ENCODE measurements around the gene GPD1L.
"Not testable (repeated sequence)": the region's sequence is repeated elsewhere in the genome, so short reads cannot be mapped to it uniquely, and the experiment has no call there.

The GPD1L gene

DNA sequence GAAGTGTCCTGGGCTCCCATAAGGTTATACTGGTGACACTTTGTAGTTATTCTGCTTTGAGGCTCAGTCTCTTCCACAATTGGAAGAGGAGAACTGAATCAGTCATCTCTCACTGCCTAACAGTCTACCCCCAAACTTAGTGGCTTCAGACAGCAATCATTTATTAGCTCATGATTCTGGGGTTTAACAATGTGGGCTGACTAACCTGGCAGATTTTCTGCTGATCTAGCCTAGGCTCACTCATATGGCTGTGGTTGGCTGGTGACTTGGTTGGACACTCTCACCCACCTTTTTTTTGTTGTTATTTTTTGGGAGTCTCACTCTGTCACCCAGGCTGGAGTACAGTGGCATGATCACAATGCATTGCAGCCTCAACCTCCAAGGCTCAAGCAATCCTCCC lies 7.1 kb downstream of the GPD1L start (continued):
- TF ChIP-seq, protein P1, sequence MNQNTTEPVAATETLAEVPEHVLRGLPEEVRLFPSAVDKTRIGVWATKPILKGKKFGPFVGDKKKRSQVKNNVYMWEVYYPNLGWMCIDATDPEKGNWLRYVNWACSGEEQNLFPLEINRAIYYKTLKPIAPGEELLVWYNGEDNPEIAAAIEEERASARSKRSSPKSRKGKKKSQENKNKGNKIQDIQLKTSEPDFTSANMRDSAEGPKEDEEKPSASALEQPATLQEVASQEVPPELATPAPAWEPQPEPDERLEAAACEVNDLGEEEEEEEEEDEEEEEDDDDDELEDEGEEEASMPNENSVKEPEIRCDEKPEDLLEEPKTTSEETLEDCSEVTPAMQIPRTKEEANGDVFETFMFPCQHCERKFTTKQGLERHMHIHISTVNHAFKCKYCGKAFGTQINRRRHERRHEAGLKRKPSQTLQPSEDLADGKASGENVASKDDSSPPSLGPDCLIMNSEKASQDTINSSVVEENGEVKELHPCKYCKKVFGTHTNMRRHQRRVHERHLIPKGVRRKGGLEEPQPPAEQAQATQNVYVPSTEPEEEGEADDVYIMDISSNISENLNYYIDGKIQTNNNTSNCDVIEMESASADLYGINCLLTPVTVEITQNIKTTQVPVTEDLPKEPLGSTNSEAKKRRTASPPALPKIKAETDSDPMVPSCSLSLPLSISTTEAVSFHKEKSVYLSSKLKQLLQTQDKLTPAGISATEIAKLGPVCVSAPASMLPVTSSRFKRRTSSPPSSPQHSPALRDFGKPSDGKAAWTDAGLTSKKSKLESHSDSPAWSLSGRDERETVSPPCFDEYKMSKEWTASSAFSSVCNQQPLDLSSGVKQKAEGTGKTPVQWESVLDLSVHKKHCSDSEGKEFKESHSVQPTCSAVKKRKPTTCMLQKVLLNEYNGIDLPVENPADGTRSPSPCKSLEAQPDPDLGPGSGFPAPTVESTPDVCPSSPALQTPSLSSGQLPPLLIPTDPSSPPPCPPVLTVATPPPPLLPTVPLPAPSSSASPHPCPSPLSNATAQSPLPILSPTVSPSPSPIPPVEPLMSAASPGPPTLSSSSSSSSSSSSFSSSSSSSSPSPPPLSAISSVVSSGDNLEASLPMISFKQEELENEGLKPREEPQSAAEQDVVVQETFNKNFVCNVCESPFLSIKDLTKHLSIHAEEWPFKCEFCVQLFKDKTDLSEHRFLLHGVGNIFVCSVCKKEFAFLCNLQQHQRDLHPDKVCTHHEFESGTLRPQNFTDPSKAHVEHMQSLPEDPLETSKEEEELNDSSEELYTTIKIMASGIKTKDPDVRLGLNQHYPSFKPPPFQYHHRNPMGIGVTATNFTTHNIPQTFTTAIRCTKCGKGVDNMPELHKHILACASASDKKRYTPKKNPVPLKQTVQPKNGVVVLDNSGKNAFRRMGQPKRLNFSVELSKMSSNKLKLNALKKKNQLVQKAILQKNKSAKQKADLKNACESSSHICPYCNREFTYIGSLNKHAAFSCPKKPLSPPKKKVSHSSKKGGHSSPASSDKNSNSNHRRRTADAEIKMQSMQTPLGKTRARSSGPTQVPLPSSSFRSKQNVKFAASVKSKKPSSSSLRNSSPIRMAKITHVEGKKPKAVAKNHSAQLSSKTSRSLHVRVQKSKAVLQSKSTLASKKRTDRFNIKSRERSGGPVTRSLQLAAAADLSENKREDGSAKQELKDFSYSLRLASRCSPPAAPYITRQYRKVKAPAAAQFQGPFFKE (tag by site-specific recombination; IDR thresholded peaks at IDR 0.05; ENCODE audit: borderline replicate concordance), result no peak
- TF ChIP-seq ZNF324 (tag by site-specific recombination; IDR thresholded peaks at IDR 0.05), result no peak

DNA sequence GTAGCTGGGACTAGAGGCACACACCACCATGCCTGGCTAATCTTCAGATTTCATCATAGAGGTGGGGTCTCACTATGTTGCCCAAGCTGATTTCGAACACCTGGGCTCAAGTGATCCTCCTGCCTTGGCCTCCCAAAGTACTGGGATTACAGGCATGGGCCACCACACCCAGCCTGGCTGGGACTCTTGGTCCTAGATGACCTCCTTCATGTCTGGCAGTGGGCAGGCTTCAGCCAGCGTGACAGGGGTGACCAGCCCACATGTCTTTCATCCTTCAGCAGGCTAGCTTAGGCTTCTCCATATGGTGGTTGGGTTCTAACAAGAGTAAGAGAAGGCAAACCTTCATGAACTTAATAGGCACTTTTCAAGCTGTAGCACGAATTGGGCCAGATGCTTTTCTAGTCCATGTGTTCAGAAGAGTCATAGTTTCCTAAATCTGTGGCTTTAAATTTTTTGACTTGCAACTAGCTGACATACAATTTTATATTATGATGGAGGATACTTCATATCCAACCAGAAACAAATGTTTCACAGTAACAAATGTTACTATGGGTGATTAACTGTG lies 7.6 kb downstream of the GPD1L start:
- TF ChIP-seq OVOL3 (tag by site-specific recombination; IDR thresholded peaks at IDR 0.05), result no peak
- TF ChIP-seq ZEB2 (tag by site-specific recombination; IDR thresholded peaks at IDR 0.05), result no peak
- TF ChIP-seq, protein P2, sequence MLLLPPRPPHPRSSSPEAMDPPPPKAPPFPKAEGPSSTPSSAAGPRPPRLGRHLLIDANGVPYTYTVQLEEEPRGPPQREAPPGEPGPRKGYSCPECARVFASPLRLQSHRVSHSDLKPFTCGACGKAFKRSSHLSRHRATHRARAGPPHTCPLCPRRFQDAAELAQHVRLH (tag by site-specific recombination; IDR thresholded peaks at IDR 0.05), result no peak
- ChIA-PET POLR2A (no interaction called here), CTCF (no interaction called here)
- Histone ChIP-seq H3K27ac (ENCODE audit: extremely low read depth, low read depth, low read length) (no peak overlapping the region), H3K9me3 (ENCODE audit: control insufficient read depth, insufficient read depth, low read depth, low read length) (no peaks in the 10 kb centered on the region), H3K36me3 (ENCODE audit: control insufficient read depth in 2 of 2, insufficient read depth in 1 of 2, low read length in 2 of 2) (no peaks in the 10 kb centered on the region), H3K4me1 (ENCODE audit: control insufficient read depth, insufficient read depth, low read length) (no peaks in the 10 kb centered on the region), H3K4me3 (ENCODE audit: low read depth, low read length) (no peak overlapping the region)

DNA sequence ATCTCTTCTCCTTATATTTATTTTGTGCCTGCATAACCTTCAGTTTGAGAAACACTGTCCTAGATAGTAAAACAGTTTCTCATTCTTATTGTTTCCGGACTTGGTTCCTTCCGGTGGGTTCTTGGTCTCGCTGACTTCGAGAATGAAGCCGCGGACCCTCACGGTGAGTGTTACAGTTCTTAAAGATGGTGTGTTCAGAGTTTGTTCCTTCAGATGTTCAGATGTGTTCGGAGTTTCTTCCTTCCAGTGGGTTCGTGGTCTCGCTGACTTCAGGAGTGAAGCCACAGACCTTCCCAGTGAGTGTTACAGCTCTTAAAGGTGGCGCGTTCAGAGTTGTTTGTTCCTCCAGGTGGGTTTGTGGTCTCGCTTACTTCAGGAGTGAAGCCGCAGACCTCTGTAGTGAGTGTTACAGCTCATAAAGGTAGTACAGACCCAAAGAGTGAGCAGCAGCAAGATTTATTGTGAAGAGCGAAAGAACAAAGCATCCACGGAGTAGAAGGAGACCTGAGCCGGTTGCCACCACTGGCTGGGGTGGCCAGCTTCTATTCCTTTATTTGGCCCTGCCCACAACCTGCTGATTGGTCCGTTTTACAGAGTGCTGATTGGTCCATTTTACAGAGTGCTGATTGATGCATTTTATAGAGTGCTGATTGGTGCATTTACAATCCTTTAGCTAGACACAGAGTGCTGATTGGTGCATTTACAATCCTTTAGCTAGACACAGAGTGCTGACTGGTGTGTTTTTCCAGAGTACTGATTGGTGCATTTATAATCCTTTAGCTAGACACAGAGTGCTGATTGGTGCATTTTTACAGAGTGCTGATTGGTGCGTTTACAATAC lies 8.3 kb downstream of the GPD1L start:
- H3K27ac ChIP-seq (ENCODE audit: extremely low read depth, low read depth, low read length); POLR2A ChIA-PET; H3K4me1 ChIP-seq (ENCODE audit: control insufficient read depth, insufficient read depth, low read length); CTCF ChIA-PET; H3K4me3 ChIP-seq (ENCODE audit: low read depth, low read length); H3K9me3 ChIP-seq (ENCODE audit: control insufficient read depth, insufficient read depth, low read depth, low read length); H3K36me3 ChIP-seq (ENCODE audit: control insufficient read depth in 2 of 2, insufficient read depth in 1 of 2, low read length in 2 of 2): not testable (repeated sequence)

DNA sequence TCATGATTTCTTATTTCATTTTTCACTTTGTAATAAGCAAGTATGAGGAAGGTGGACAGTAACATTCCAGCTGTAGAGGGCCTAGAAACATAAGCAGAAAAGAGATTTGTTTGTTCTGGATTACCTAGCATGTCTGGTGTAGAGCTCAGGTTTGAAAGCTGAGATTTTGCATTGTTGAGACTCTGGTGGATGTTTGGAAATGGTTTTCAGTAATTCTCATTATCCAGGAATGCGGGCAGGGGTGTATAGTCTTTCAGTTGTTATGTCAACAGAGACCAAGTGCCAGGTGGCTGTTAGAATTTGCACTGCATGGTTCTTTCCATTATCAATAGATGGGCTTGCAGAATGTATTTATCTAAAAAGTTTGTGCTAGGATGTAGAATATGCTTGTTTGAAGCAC lies 10.9 kb downstream of the GPD1L start:
- Histone ChIP-seq H3K4me3 (ENCODE audit: low read depth, low read length) (no peak overlapping the region), H3K9me3 (ENCODE audit: control insufficient read depth, insufficient read depth, low read depth, low read length) (no peaks in the 10 kb centered on the region), H3K36me3 (ENCODE audit: control insufficient read depth in 2 of 2, insufficient read depth in 1 of 2, low read length in 2 of 2) (no peaks in the 10 kb centered on the region), H3K4me1 (ENCODE audit: control insufficient read depth, insufficient read depth, low read length) (no peaks in the 10 kb centered on the region), H3K27ac (ENCODE audit: extremely low read depth, low read depth, low read length) (no peak overlapping the region)
- ChIA-PET POLR2A (no interaction called here), CTCF (interaction anchor here (1.2 kb wide), 1 partner anchor 27 kb away, joined by 4 read pairs; no protein-coding TSS in a partner anchor)
- TF ChIP-seq HOXA7 (CRISPR knock-in tag; IDR thresholded peaks at IDR 0.05; ENCODE audit: borderline replicate concordance) (no peak), ZNF211 (tag by site-specific recombination; IDR thresholded peaks at IDR 0.05; ENCODE audit: low read depth) (no peak), ZNF354C (tag by site-specific recombination; IDR thresholded peaks at IDR 0.05; ENCODE audit: borderline replicate concordance, low read depth) (no peak), ZNF394 (tag by site-specific recombination; IDR thresholded peaks at IDR 0.05; ENCODE audit: borderline replicate concordance) (no peak), EGR2 (tag by site-specific recombination; IDR thresholded peaks at IDR 0.05; ENCODE audit: low read depth) (no peak)
- TF ChIP-seq, protein P3, sequence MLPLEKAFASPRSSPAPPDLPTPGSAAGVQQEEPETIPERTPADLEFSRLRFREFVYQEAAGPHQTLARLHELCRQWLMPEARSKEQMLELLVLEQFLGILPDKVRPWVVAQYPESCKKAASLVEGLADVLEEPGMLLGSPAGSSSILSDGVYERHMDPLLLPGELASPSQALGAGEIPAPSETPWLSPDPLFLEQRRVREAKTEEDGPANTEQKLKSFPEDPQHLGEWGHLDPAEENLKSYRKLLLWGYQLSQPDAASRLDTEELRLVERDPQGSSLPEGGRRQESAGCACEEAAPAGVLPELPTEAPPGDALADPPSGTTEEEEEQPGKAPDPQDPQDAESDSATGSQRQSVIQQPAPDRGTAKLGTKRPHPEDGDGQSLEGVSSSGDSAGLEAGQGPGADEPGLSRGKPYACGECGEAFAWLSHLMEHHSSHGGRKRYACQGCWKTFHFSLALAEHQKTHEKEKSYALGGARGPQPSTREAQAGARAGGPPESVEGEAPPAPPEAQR (tag by site-specific recombination; IDR thresholded peaks at IDR 0.05), result no peak
- TF ChIP-seq, protein P4, sequence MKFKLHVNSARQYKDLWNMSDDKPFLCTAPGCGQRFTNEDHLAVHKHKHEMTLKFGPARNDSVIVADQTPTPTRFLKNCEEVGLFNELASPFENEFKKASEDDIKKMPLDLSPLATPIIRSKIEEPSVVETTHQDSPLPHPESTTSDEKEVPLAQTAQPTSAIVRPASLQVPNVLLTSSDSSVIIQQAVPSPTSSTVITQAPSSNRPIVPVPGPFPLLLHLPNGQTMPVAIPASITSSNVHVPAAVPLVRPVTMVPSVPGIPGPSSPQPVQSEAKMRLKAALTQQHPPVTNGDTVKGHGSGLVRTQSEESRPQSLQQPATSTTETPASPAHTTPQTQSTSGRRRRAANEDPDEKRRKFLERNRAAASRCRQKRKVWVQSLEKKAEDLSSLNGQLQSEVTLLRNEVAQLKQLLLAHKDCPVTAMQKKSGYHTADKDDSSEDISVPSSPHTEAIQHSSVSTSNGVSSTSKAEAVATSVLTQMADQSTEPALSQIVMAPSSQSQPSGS (tag by site-specific recombination; IDR thresholded peaks at IDR 0.05; ENCODE audit: low read depth), result no peak
